PC-9 (cell line): ENCODE results near the gene OR13C2.
"Not testable (repeated sequence)": the region's sequence is repeated elsewhere in the genome, so short reads cannot be mapped to it uniquely, and the experiment has no call there.

Experiments used
- EZH2 ChIP-seq: fragments of 200-600 bp; sonication (generic); IDR thresholded peaks from 2 replicates; pipeline ENCODE4 v1.8.0; 2017; ENCODE audit warnings: antibody characterized with exemption, low read depth
- TF ChIP-seq, protein P1 (sequence below): fragments of 200-600 bp; sonication (generic); conservative IDR thresholded peaks from 2 replicates; pipeline ENCODE4 v1.6.1; 2017; ENCODE audit warnings: mixed run types, antibody characterized with exemption, mild to moderate bottlenecking, moderate library complexity

DNA sequence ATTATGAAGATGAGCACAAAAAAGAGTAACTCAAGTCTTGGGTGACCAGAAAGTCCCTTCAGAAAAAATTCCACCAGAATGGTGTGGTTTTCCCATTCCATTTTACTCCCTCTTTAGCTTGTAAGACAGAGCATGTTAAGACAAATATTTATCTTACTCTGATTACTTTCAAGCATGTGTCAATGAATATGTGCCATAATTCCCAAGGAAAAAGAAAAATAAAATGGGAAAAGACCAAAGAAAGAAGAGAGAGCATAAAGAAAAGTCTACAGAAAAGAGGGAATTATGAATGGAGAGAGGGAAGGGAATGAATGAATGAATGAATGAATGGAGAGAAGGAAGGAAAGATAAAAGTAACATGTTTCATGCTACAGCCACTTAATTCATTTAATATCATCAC is 6.1 kb downstream of the OR13C2 start, which contains the start of gene OR13C5:
- TF ChIP-seq, protein P1, sequence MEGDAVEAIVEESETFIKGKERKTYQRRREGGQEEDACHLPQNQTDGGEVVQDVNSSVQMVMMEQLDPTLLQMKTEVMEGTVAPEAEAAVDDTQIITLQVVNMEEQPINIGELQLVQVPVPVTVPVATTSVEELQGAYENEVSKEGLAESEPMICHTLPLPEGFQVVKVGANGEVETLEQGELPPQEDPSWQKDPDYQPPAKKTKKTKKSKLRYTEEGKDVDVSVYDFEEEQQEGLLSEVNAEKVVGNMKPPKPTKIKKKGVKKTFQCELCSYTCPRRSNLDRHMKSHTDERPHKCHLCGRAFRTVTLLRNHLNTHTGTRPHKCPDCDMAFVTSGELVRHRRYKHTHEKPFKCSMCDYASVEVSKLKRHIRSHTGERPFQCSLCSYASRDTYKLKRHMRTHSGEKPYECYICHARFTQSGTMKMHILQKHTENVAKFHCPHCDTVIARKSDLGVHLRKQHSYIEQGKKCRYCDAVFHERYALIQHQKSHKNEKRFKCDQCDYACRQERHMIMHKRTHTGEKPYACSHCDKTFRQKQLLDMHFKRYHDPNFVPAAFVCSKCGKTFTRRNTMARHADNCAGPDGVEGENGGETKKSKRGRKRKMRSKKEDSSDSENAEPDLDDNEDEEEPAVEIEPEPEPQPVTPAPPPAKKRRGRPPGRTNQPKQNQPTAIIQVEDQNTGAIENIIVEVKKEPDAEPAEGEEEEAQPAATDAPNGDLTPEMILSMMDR = not testable (repeated sequence)
- not testable (repeated sequence) for TF ChIP-seq EZH2
